Immature natural killer cell (primary cell): ENCODE results near the gene COL4A3. TPM values are rescaled to one million over a fixed set of nuclear protein-coding genes. Genes with fewer than 3 reads are reported as not detected.

Experiments
- DNase-seq, 3 donors: peaks; one replicate each; pipeline ENCODE4 v3.0.0; 2022; ENCODE audit warnings: mixed read lengths in 1 of 3
- H3K27ac Mint-ChIP-seq, 6 donors: one replicate each; pipeline ENCODE4 v1.8.0; 2020; ENCODE audit warnings: mixed read lengths in 6 of 6, mild to moderate bottlenecking in 5 of 6, inconsistent platforms in 4 of 6, moderate library complexity in 3 of 6
- H3K27me3 Mint-ChIP-seq, 3 donors: one replicate each; pipeline ENCODE4 v1.8.0; 2020 to 2021; ENCODE audit warnings: low read depth in 3 of 3, mild to moderate bottlenecking in 3 of 3, mixed read lengths in 3 of 3, moderate library complexity in 3 of 3, inconsistent platforms in 1 of 3
- H3K36me3 Mint-ChIP-seq, 3 donors: one replicate each; pipeline ENCODE4 v1.8.0; 2020; ENCODE audit warnings: mixed read lengths in 3 of 3, inconsistent platforms in 2 of 3, mild to moderate bottlenecking in 2 of 3
- H3K4me1 Mint-ChIP-seq, 2 donors: one replicate each; pipeline ENCODE4 v1.8.0; 2020; ENCODE audit warnings: inconsistent platforms in 2 of 2, mild to moderate bottlenecking in 2 of 2, mixed read lengths in 2 of 2, moderate library complexity in 1 of 2
- H3K4me3 Mint-ChIP-seq, 5 donors: one replicate each; pipeline ENCODE4 v1.8.0; 2020; ENCODE audit warnings: mild to moderate bottlenecking in 5 of 5, mixed read lengths in 5 of 5, inconsistent platforms in 3 of 5, moderate library complexity in 3 of 5
- H3K9me3 Mint-ChIP-seq, 6 donors: one replicate each; pipeline ENCODE4 v1.8.0; 2020; ENCODE audit warnings: mild to moderate bottlenecking in 6 of 6, mixed read lengths in 6 of 6, inconsistent platforms in 4 of 6, moderate library complexity in 3 of 6
- polyA plus RNA-seq, 3 donors: library from polyadenylated mRNA; unstranded; fragments of 300-500 nt; fragmentation: Illumina TruSeq; gene quantifications; one replicate each; pipeline ENCODE4 v1.2.3, GENCODE V29; 2021

Gene COL4A3
- polyA plus RNA-seq, 3 donors from 2014 or later, result 0.10 TPM; not detected in 2

DNA sequence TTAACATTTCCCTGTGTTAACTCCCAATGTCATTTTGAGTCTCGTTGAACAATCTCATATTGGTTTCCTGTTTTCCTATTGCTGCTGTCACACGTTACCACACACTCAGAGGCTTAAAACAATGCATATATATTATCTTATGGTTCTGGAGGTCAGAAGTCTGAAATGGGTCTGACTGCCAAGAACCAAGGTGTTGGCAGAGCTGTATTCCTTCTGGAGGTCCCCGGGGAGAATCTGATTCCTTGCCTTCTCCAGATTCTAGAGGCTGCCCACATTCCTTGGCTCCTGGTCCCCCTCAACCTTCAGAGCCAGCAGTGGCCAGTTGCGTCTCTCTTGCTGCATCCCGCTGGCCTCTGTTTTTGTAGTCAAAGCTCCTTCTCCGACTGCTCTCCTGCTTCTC is 18.0 kb upstream of the COL4A3 start:
- Mint-ChIP-seq H3K27ac (no peak overlapping the region), H3K27me3 (peaks cover 0 to 6% (median 1%) of the 10 kb centered on the region in 3 donors)

DNA sequence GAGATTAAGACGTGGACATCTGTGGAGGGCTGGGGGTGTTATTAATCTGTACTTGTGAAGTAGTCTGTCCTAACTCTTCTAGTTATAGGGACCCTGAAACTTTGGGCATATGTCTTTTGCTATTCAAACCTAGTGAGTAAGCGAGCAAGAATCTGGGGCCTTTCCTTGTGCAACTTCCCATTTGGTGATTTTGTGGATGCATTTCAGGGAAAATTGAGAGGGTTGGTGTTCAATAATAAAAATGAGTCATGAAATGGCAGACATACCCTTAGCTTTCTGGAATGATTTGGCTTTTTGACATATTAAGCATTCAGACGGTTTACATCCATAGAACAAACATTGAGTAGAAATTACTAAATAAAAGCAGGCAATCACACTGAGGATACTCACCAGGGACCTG is 17.4 kb upstream of the COL4A3 start:
- DNase-seq, result no peak
- H3K4me1 Mint-ChIP-seq, result no peaks in the 10 kb centered on the region
- peaks cover 0 to 2% (median 0%) of the 10 kb centered on the region in 3 donors for H3K36me3 Mint-ChIP-seq
- H3K27me3 Mint-ChIP-seq, result peaks cover 0 to 6% (median 1%) of the 10 kb centered on the region in 3 donors
- no peak overlapping the region for H3K27ac Mint-ChIP-seq
- no peak overlapping the region for H3K4me3 Mint-ChIP-seq
- H3K9me3 Mint-ChIP-seq, result peaks cover 0 to 5% (median 1%) of the 10 kb centered on the region in 6 donors

More for the DNA sequence above, 18.0 kb upstream of the COL4A3 start:
- peaks cover 0 to 5% (median 1%) of the 10 kb centered on the region in 6 donors for H3K9me3 Mint-ChIP-seq
- DNase-seq, result no peak
- H3K4me1 Mint-ChIP-seq, result no peaks in the 10 kb centered on the region
- H3K4me3 Mint-ChIP-seq, result no peak overlapping the region
- H3K36me3 Mint-ChIP-seq, result peaks cover 0 to 2% (median 0%) of the 10 kb centered on the region in 3 donors

DNA sequence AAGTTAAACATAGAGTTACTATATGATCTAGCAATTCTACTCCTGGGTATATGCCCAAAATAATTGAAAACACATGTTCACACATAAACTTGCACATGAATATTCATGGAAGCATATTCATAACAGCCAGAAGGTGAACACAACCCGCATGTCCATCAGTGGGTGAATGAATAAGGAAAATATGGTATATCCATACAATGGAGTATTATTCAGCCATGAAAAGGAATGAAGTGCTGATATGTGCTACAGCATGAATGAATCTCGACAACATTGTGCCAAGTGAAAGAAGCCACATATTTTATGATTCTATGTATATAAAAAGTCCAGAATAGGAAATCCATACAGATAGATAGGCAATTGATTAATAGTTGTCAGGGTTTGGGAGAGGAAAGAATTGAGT is 16.3 kb upstream of the COL4A3 start:
- H3K4me1 Mint-ChIP-seq, result no peaks in the 10 kb centered on the region

DNA sequence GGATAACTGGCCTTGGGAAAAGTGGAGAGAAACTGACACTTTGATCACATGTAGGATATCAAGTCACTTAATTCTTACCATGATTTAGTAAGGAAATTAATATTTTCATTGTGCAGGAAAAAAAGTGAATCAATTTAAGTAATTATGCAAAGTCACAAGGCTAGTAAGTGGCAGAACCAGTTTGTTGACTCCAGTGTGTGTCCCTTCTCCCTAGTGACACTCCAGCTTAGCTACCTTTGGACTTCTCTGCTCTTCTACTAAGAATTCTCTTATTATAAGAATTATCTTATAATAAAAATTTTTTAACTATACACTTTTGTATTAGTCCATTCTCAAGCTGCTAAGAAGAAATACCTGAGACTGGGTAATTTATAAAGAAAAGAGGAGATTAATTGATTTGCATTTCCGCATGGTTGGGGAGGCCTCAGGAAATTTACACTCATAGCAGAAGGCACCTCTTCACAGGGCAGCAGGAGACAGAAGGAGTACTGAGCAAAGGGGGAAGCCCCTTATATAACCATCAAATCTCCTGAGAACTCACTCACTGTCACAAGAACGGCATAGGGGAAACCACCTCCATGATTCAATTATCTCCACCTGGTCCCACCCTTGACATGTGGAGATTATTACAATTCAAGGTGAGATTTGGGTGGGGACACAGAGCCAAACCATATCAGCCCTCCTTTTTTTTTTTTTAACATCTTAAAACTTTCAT is 14.0 kb upstream of the COL4A3 start:
- no peak for DNase-seq
- peaks cover 0 to 2% (median 0%) of the 10 kb centered on the region in 3 donors for H3K36me3 Mint-ChIP-seq
- H3K27ac Mint-ChIP-seq, result no peak overlapping the region
- H3K4me1 Mint-ChIP-seq, result no peaks in the 10 kb centered on the region
- H3K27me3 Mint-ChIP-seq, result peaks cover 2 to 8% (median 4%) of the 10 kb centered on the region in 3 donors
- H3K9me3 Mint-ChIP-seq, result peaks cover 0 to 5% (median 1%) of the 10 kb centered on the region in 6 donors
- H3K4me3 Mint-ChIP-seq, result no peak overlapping the region

More for the DNA sequence above, 16.3 kb upstream of the COL4A3 start:
- Mint-ChIP-seq H3K9me3 (peaks cover 0 to 5% (median 1%) of the 10 kb centered on the region in 6 donors), H3K36me3 (peaks cover 0 to 2% (median 0%) of the 10 kb centered on the region in 3 donors), H3K4me3 (no peak overlapping the region), H3K27me3 (peaks cover 0 to 6% (median 1%) of the 10 kb centered on the region in 3 donors), H3K27ac (no peak overlapping the region)
- DNase-seq, result no peak

DNA sequence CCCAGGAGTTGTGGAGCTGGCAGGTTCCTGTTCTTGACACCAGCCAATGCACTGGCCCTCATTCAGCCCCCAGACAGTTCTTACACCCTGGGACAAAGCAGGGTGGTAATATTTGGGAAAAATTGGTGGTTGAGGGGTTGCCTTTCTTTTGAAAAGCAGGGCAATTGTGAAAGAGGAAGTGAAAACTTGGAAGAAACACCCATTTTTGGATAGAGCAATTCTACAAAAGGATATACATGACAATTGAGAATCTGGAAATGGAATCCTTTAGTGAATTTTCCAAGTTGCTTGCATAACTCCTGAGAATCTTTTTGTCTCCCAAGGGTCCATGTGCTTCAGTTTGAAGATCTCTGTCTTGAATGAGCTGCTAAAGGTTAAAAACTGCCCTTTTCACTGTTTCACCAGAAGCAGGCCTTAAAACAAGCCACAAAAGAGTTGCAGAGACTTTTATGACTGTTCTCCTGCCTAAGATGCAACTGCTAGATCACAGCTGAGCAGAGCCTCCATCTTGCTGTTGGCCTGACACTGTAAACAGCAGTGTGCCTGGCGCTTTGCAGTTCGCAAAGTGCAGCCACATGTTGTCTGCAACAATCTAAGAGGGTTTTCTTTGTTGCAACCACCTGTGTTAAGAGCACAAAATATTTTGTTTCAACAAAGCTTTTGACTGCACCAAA is 12.2 kb upstream of the COL4A3 start:
- H3K4me3 Mint-ChIP-seq, result no peak overlapping the region
- H3K27me3 Mint-ChIP-seq, result peaks cover 2 to 8% (median 4%) of the 10 kb centered on the region in 3 donors
- peaks cover 0 to 5% (median 0%) of the 10 kb centered on the region in 6 donors for H3K9me3 Mint-ChIP-seq
- no peak overlapping the region for H3K27ac Mint-ChIP-seq
- DNase-seq, result no peak
- H3K4me1 Mint-ChIP-seq, result no peaks in the 10 kb centered on the region
- H3K36me3 Mint-ChIP-seq, result peaks cover 0 to 2% (median 0%) of the 10 kb centered on the region in 3 donors

DNA sequence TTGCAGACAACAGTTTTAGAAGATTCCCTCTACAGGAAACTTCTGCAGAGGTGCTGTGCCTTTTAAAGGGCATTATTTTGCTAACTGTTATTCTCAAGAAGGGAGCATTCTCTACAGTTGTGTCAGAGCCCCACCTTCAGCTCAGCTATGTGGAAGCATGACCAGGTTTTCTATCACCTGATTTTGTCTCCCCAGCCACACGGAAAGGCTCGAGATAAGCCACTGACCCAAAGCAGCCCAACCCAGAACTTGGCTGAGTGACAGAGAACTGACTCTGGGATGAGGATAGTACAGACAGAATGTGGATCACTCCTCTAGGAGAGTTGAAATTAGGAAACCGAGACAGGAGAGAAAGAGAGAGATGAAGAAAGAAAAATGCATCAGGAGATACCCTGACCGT is 11.1 kb upstream of the COL4A3 start:
- peaks cover 2 to 8% (median 4%) of the 10 kb centered on the region in 3 donors for H3K27me3 Mint-ChIP-seq
- H3K27ac Mint-ChIP-seq, result no peak overlapping the region
- H3K9me3 Mint-ChIP-seq, result peaks cover 0 to 2% (median 0%) of the 10 kb centered on the region in 6 donors
- no peak for DNase-seq
- no peak overlapping the region for H3K4me3 Mint-ChIP-seq
- no peaks in the 10 kb centered on the region for H3K36me3 Mint-ChIP-seq
- no peaks in the 10 kb centered on the region for H3K4me1 Mint-ChIP-seq

DNA sequence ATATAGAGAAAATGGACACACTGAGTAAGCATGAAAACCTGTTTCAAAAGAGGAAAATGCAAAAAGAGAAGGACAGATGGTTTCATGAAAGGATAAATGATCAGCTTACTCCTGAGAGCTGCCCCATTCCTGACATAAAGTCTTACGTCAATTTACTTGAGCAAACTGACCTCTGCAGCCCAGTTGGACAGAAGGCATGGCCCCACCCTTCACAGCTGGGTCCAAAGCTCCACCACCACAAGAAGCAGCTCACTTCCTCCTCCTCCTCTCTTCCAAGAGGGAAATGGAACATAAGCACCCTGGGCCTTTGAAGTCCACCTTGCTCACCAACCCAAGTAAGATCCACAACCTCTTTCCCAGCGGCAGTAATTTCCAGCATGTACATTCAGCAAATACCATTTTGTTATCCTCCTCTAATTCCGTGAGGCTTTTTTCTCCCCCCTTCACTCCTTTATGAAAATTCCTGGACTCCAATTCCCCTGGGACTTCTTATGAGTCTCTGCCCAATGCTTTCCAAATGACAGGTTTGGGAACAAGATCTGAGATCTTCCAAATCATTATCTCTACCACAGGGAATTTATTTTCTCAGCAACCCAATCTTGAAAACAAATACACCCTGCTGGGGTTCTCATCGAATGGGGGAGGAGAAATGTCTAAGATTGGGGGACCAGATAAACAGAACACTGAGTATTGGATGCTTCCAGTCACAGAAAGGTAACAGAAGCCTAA is 10.5 kb upstream of the COL4A3 start:
- Mint-ChIP-seq H3K27me3 (peaks cover 2 to 8% (median 4%) of the 10 kb centered on the region in 3 donors), H3K36me3 (no peaks in the 10 kb centered on the region), H3K9me3 (peaks cover 0 to 2% (median 0%) of the 10 kb centered on the region in 6 donors), H3K4me1 (no peaks in the 10 kb centered on the region), H3K4me3 (no peak overlapping the region), H3K27ac (no peak overlapping the region)
- no peak for DNase-seq

DNA sequence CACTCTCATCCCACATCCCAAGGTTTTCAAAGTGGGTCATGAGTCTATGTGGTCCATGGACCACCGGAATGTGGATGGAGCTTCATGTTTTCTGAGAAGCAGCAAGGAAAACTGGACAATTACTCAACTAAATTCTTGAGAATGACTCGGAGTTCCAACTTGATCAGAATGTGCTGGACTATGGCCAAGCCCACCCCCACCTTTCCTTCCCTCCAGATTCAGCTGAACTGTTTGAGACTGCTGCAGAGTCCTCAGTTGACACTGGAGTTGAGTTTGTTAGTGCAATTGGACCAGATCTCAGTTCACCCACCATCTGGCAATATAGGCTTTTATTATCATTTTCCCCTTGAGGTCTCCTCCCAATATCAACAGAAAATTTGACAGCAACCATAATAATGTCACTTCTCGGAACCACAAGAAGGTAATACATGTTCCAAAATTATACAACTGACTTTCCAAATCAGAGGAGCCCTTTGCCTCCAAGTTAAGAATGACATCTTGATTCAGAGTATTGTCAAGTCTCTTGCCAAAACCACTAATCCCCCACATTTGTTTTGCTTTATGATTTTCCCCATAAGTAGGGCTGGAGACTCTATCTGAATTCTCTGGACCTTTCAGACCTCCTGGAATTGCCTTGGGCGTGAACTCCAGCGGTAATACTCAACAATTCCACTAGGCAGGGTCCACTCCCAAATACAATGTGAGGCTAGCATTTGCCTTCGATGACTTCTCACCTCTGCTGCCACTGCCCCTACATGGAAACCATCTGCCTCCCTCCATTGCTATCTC is 9.2 kb upstream of the COL4A3 start:
- no peaks in the 10 kb centered on the region for H3K9me3 Mint-ChIP-seq
- no peak overlapping the region for H3K27ac Mint-ChIP-seq
- no peak for DNase-seq
- H3K4me1 Mint-ChIP-seq, result no peaks in the 10 kb centered on the region
- H3K27me3 Mint-ChIP-seq, result peaks cover 5 to 10% (median 6%) of the 10 kb centered on the region in 3 donors
- H3K4me3 Mint-ChIP-seq, result no peak overlapping the region
- no peaks in the 10 kb centered on the region for H3K36me3 Mint-ChIP-seq

DNA sequence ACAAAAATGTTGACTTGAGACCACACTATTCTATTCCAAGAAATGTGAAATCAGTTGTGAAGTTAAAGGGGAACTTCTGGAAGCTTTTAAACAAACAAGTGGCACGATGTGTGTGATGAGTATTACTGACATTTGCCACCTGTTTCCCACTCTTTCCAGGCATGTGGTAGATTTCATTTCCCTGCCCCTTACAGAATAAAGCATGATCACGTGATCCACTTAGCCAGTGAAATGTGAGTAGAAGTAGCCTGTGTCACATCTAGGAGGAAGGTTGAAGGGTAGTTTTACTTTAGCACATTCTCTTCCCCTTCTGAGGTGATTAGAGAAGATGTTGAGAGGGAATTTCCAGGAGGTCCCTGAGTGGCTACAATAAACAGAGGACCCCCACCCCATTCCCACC is 4.3 kb upstream of the COL4A3 start:
- Mint-ChIP-seq H3K36me3 (peaks cover 0 to 4% (median 0%) of the 10 kb centered on the region in 3 donors), H3K27ac (no peak overlapping the region), H3K4me3 (no peak overlapping the region), H3K27me3 (peaks cover 7 to 19% (median 13%) of the 10 kb centered on the region in 3 donors), H3K9me3 (peaks cover 0 to 3% (median 0%) of the 10 kb centered on the region in 6 donors), H3K4me1 (peaks cover 9 to 12% of the 10 kb centered on the region in 2 donors)
- no peak for DNase-seq

DNA sequence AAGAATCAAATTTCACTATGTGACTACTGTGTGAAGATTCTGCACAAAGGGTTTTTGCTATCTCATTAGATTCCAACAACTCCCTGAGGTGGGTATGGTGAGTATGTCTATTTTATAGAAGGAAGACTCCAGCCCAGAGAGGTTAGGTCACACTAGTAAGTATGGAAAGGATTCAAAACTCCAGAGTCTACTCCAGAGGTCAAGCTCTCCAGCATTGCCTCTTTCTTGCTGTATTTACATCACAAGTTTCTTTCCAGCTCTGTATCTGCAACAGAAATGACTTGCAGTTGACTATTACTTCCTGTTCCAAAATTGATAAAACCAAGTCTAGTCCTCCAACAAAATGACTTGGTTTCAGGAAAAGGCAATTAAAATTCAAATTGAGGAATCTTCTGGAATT is 2.5 kb upstream of the COL4A3 start:
- peaks cover 9 to 26% (median 15%) of the 10 kb centered on the region in 3 donors for H3K27me3 Mint-ChIP-seq

DNA sequence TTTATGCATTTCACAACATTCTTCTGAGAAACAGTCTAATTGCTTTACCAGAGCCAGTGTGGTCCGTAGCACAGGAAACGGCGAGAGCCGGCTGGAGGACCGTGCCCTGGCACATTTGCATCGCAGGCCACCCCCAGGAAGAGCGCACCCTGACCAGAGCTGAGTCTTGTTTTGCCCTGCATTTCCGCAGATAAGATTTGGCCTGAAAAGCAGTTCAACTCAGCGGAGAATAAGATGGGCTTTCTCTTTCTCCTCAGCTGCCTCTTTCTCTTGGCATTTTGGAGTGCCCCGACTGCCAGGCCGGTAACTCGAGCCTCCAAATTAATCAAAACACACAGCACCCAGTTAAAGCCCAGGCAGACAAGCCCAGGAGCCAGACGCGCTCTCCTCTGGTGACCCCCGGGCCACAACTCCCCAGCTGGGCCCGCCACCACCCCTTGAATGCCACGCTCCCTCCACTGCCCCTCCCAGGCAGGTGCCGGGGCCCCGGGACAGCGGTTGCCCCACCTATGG is 883 bp upstream of the COL4A3 start:
- Mint-ChIP-seq H3K27ac (no peak overlapping the region), H3K27me3 (peaks cover 14 to 30% (median 15%) of the 10 kb centered on the region in 3 donors), H3K9me3 (peaks cover 0 to 9% (median 0%) of the 10 kb centered on the region in 6 donors), H3K4me1 (peaks cover 9 to 21% of the 10 kb centered on the region in 2 donors), H3K36me3 (peaks cover 0 to 4% (median 0%) of the 10 kb centered on the region in 3 donors), H3K4me3 (peak overlapping the region; percentile 69 to 78 (median 74))
- DNase-seq, result no peak

More for the DNA sequence above, 2.5 kb upstream of the COL4A3 start:
- Mint-ChIP-seq H3K4me3 (no peak overlapping the region), H3K4me1 (peaks cover 9 to 21% of the 10 kb centered on the region in 2 donors), H3K36me3 (peaks cover 0 to 4% (median 0%) of the 10 kb centered on the region in 3 donors), H3K9me3 (peaks cover 0 to 3% (median 0%) of the 10 kb centered on the region in 6 donors), H3K27ac (no peak overlapping the region)
- no peak for DNase-seq

DNA sequence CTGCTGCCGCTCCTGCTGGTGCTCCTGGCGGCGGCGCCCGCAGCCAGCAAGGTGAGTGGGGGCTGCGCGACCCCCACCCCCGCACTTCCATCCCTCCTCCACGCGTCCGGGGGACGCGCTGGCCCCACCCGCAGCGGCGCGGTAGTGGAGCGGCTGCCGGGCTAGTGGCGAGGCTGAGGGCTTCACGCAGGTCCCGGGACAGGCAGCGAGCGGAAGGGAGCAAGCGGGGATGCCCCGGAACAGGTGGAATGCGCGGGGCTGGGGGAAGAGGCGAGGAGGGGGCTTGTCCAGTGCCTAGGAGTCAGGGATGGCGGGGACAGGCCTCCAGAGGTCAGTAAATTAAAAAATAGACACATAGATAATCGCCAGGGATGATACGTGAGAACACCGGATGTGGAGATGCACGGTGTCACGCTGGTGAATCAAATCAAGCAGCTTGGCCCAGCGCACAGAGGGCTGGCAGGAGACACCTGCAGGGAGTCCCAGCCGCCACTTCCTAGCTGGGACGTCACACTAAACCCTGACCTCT is 403 bp downstream of the COL4A3 start:
- Mint-ChIP-seq H3K27ac (no peak overlapping the region), H3K36me3 (peaks cover 0 to 4% (median 0%) of the 10 kb centered on the region in 3 donors), H3K27me3 (peaks cover 10 to 23% (median 14%) of the 10 kb centered on the region in 3 donors), H3K4me1 (peaks cover 9 to 21% of the 10 kb centered on the region in 2 donors), H3K9me3 (peaks cover 0 to 9% (median 0%) of the 10 kb centered on the region in 6 donors), H3K4me3 (peak overlapping the region; percentile 53 to 64 (median 57))
- peak in 1 of 3 donors; percentile 4 for DNase-seq
